Loucy (cell line): Measurements from ENCODE around the gene BANP.

ENCODE experiments used
- H2AFZ ChIP-seq: fragments of 200-600 bp; sonication (generic); 2 replicates; pipeline ENCODE4 v1.6.0; 2016; ENCODE audit warnings: antibody characterized with exemption, mild to moderate bottlenecking, low read length, moderate library complexity
- H3F3A ChIP-seq: fragments of 200-600 bp; 2 replicates; pipeline ENCODE4 v1.6.0; 2016; ENCODE audit warnings: antibody characterized with exemption, low read depth, mild to moderate bottlenecking
- H3K27me3 ChIP-seq: fragments of 200-600 bp; sonication (generic); 2 replicates; pipeline ENCODE4 v1.6.1; 2014; ENCODE audit warnings: low read length, mild to moderate bottlenecking; ENCODE audit not compliant: insufficient read depth, poor library complexity, severe bottlenecking
- H3K36me3 ChIP-seq: fragments of 200-600 bp; sonication (generic); 2 replicates; pipeline ENCODE4 v1.6.1; 2016; ENCODE audit warnings: low read length; ENCODE audit not compliant: insufficient read depth
- H3K4me1 ChIP-seq: fragments of 200-600 bp; sonication (generic); 2 replicates; pipeline ENCODE4 v1.5.1; 2014; ENCODE audit warnings: low read length, mild to moderate bottlenecking; ENCODE audit not compliant: insufficient read depth, poor library complexity, severe bottlenecking
- H3K4me2 ChIP-seq: fragments of 200-600 bp; sonication (generic); 2 replicates; pipeline ENCODE4 v1.6.0; 2014; ENCODE audit warnings: antibody characterized with exemption, low read length, low read depth, mild to moderate bottlenecking; ENCODE audit not compliant: poor library complexity, severe bottlenecking
- H3K4me3 ChIP-seq: fragments of 200-600 bp; sonication (generic); 2 replicates; pipeline ENCODE4 v1.5.1; 2014; ENCODE audit warnings: low read length, mild to moderate bottlenecking, mixed read lengths; ENCODE audit not compliant: poor library complexity, severe bottlenecking
- H3K79me2 ChIP-seq: fragments of 200-600 bp; sonication (generic); 2 replicates; pipeline ENCODE4 v1.6.1; 2014; ENCODE audit warnings: low read length; ENCODE audit not compliant: insufficient read depth
- H3K9ac ChIP-seq: fragments of 200-600 bp; sonication (generic); 2 replicates; pipeline ENCODE4 v1.6.0; 2014; ENCODE audit warnings: mild to moderate bottlenecking, low read depth, low read length, moderate library complexity; ENCODE audit not compliant: poor library complexity, severe bottlenecking
- H3K9me2 ChIP-seq: fragments of 200-600 bp; sonication (generic); replicated peaks from 2 replicates; pipeline ENCODE4 v1.6.1; 2016; ENCODE audit warnings: low read depth, low read length, mixed read lengths
- H3K9me3 ChIP-seq: fragments of 200-600 bp; sonication (generic); 2 replicates; pipeline ENCODE4 v1.6.1; 2014; ENCODE audit warnings: mild to moderate bottlenecking, antibody characterized with exemption, low read length, low read depth; ENCODE audit not compliant: insufficient read depth
- H4K20me1 ChIP-seq: fragments of 200-600 bp; sonication (generic); 2 replicates; pipeline ENCODE4 v1.6.0; 2014; ENCODE audit warnings: antibody characterized with exemption, low read length, mild to moderate bottlenecking; ENCODE audit not compliant: insufficient read depth, poor library complexity, severe bottlenecking
- EZH2phosphoT487 ChIP-seq: fragments of 200-600 bp; IDR thresholded peaks from 2 replicates; pipeline ENCODE4 v1.6.1; 2018; ENCODE audit warnings: antibody characterized with exemption, mild to moderate bottlenecking, moderate library complexity, borderline replicate concordance
- TF ChIP-seq, protein P1 (sequence below): fragments of 200-600 bp; sonication (generic); conservative IDR thresholded peaks from 2 replicates; pipeline ENCODE4 v1.5.1; 2014; ENCODE audit warnings: mild to moderate bottlenecking, antibody characterized with exemption, low read length

The BANP gene

DNA sequence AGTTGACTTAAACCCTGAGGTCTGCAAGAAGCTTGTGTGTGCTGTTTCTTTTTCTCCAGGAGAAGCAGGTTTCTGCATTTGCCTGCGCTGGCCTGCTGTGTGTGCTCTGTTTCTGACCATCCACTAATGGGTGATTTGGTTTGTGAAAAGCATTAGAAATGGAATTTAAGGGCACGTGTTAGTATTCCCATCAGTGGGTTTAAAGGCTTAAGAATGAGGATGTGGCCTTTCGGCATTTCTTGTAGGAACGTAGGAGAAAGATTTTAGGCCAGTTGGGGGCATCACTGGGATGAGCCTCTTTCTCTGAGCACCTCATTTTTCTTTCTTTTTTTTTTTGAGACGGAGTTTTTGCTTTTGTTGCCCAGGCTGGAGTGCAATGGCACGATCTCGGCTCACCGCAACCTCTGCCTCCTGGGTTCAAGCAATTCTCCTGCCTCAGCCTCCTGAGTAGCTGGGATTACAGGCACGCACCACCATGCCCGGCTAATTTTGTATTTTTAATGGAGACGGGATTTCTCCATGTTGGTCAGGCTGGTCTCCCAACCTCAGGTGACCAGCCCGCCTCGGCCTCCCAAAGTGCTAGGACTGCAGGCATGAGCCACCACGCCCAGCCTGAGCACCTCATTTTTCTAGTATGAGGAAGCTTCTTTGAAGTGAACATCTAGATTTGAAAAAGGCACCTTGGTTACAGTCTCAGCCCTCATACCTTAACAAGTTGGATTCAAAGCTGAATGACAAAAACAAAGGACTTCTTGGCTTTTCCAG, 110.3 kb downstream of the BANP start:
- Histone ChIP-seq H3K79me2 (no peaks in the 10 kb centered on the region), H3K4me1 (no peaks in the 10 kb centered on the region), H3F3A (no peaks in the 10 kb centered on the region), H3K27me3 (no peaks in the 10 kb centered on the region), H3K4me3 (no peak overlapping the region), H3K36me3 (no peaks in the 10 kb centered on the region), H3K9me2 (no peaks in the 10 kb centered on the region), H4K20me1 (no peaks in the 10 kb centered on the region), H3K4me2 (no peak overlapping the region), H3K9me3 (no peaks in the 10 kb centered on the region), H3K9ac (no peak overlapping the region), H2AFZ (no peak overlapping the region)
- TF ChIP-seq, protein P1, sequence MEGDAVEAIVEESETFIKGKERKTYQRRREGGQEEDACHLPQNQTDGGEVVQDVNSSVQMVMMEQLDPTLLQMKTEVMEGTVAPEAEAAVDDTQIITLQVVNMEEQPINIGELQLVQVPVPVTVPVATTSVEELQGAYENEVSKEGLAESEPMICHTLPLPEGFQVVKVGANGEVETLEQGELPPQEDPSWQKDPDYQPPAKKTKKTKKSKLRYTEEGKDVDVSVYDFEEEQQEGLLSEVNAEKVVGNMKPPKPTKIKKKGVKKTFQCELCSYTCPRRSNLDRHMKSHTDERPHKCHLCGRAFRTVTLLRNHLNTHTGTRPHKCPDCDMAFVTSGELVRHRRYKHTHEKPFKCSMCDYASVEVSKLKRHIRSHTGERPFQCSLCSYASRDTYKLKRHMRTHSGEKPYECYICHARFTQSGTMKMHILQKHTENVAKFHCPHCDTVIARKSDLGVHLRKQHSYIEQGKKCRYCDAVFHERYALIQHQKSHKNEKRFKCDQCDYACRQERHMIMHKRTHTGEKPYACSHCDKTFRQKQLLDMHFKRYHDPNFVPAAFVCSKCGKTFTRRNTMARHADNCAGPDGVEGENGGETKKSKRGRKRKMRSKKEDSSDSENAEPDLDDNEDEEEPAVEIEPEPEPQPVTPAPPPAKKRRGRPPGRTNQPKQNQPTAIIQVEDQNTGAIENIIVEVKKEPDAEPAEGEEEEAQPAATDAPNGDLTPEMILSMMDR, result no peak
- no peak for TF ChIP-seq EZH2phosphoT487

DNA sequence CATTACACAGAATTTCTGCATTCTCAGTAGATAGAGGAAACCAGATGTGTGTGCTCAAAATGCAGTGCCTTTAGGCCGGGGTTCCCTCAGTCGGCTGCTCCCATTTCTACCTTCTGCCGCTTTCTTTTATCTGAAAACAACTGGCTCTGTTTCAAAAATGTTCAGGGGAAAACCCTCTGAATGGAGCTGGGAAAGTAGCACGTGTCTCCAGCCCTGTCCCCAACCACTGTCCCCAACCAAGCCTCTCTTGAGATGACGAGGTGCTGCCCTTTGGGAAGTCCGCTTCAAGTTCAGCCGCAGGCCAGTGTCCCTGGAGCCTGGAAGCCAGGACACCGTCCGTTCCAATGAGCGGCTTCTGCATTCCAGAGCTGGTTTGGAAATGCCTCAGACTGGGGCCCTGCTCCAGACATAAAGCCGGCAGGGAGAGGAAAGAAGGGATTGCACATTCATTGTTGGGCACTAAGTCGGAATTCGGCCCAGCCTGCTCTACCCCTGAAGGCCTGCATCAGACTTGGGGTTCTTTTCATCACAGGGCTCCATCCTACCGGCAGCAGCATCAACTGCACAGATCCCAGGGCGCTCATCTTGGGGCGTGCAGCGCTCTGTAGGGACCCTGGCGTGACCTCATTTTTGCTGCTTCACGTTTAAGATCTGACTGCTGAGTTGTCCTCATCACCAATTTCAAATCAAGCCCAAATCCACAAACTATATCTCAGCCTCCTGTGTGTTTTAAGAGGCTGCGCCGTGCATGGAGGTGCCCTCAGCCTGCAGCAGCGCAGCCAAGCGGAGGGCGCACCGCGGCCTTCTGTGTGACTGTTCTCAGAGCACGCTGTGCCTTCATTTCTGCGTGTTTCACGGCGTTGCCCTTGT, 111.3 kb downstream of the BANP start:
- no peaks in the 10 kb centered on the region for H3K79me2 ChIP-seq
- H3K27me3 ChIP-seq, result no peaks in the 10 kb centered on the region
- no peaks in the 10 kb centered on the region for H3F3A ChIP-seq
- no peaks in the 10 kb centered on the region for H4K20me1 ChIP-seq
- no peaks in the 10 kb centered on the region for H3K9me2 ChIP-seq
- no peaks in the 10 kb centered on the region for H3K4me1 ChIP-seq
- no peak overlapping the region for H3K9ac ChIP-seq
- H3K4me3 ChIP-seq, result no peak overlapping the region
- no peaks in the 10 kb centered on the region for H3K9me3 ChIP-seq
- no peak overlapping the region for H2AFZ ChIP-seq
- no peak overlapping the region for H3K4me2 ChIP-seq
- no peaks in the 10 kb centered on the region for H3K36me3 ChIP-seq
- no peak for TF ChIP-seq EZH2phosphoT487
- TF ChIP-seq, protein P1, result no peak

DNA sequence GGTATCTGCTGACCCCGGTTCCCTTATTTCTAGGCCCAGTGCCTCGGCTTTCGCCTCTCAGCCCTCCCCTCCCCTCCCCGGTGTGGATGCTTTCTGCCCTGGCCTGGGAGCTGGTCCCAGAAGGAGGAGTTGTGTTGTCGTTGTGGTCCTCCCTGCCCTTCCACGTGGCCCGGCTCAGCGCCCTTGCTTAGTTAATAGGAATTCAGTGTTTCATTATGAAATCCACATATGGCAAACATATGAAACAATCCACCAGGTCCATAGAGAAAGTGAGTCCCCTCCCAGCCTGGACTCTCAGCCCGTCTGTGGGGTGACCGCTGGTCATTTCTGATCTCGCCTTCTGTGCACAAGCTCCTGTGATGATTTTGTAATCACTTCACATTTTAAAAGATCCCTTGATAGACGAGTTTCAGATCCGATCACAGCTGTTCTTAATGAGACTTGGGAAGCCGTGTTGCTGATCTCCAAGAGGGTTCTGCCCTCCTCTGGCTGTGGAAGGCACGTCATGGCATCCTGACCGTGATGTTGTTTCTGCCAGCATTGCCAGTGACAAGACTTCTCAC, 112.1 kb downstream of the BANP start:
- Histone ChIP-seq H4K20me1 (no peaks in the 10 kb centered on the region), H3K27me3 (no peaks in the 10 kb centered on the region), H3K79me2 (no peaks in the 10 kb centered on the region), H3K9ac (no peak overlapping the region), H3K4me1 (no peaks in the 10 kb centered on the region), H3K4me2 (no peak overlapping the region), H3K9me2 (no peaks in the 10 kb centered on the region), H2AFZ (no peak overlapping the region), H3K9me3 (no peaks in the 10 kb centered on the region), H3F3A (no peaks in the 10 kb centered on the region), H3K36me3 (no peaks in the 10 kb centered on the region), H3K4me3 (no peak overlapping the region)
- TF ChIP-seq EZH2phosphoT487, result no peak
- TF ChIP-seq, protein P1, result no peak
